GM12878 (cell line): ENCODE measurements around the gene SRRD. TPM values are rescaled to one million over a fixed set of nuclear protein-coding genes. Genes with fewer than 3 reads are reported as not detected.

Experiments used
- ATAC-seq: fragments of 200-7000 bp; cut with Tn5 transposase; 3 replicates; pipeline ENCODE4 v1.9.1; 2020; ENCODE audit warnings: mild to moderate bottlenecking, moderate library complexity
- BruUV-seq: library from RNA; stranded (reverse); fragments of 400-500 nt; replicated peaks from 2 replicates; lab custom pipeline; 2021; lab: Mats Ljungman, UMichigan
- CTCF ChIA-PET: fragments of 300-600 bp; sonication (Branson Sonifier 250); formaldehyde crosslinking; extraction: SDS; loops from one replicate; lab custom pipeline; 2021; ENCODE audit warnings: inconsistent platforms; lab: Yijun Ruan, JAX
- POLR2A ChIA-PET: fragments of 350-600 bp; formaldehyde crosslinking; extraction: SDS; loops from one replicate; lab custom pipeline; 2021; ENCODE audit warnings: inconsistent platforms; lab: Charles Lee
- RAD21 ChIA-PET: fragments of 300-600 bp; sonication (Branson Sonifier 250); formaldehyde crosslinking; loops from one replicate; lab custom pipeline; 2023; ENCODE audit warnings: antibody characterized with exemption; ENCODE audit not compliant: unreplicated experiment; lab: Charles Lee
- SMC1A ChIA-PET: fragments of 300-600 bp; sonication (Branson Sonifier 250); formaldehyde crosslinking; loops from one replicate; lab custom pipeline; 2023; ENCODE audit not compliant: unreplicated experiment, uncharacterized antibody; lab: Charles Lee
- DNase-seq: peaks from one replicate; pipeline ENCODE4 v3.0.0-alpha.2; 2011; ENCODE audit warnings: low read depth, low spot score
- FAIRE-seq: peaks from 3 replicates; lab custom pipeline; 2011; peaks lifted over from hg19 to GRCh38; lab: Jason Lieb, UNC
- H2AFZ ChIP-seq: 2 replicates; pipeline ENCODE4 v1.6.0; 2011; ENCODE audit warnings: low read depth, low read length, control low read depth; ENCODE audit not compliant: control insufficient read depth
- H3K27ac ChIP-seq: 2 replicates; pipeline ENCODE4 v1.5.1; 2011; ENCODE audit warnings: control low read depth; ENCODE audit not compliant: control insufficient read depth, insufficient read depth
- H3K27me3 ChIP-seq, 2 experiments: replicated peaks in 1 of 2; 2 replicates each; pipeline versions ENCODE4 v1.6.0 to v1.6.1; 2011; ENCODE audit warnings: low read length in 1 of 2; ENCODE audit not compliant: control insufficient read depth in 2 of 2, insufficient read depth in 2 of 2
- H3K36me3 ChIP-seq, 2 experiments: 2 replicates each; pipeline ENCODE4 v1.5.1; 2011; ENCODE audit warnings: low read length in 1 of 2; ENCODE audit not compliant: control insufficient read depth in 2 of 2, insufficient read depth in 2 of 2
- H3K4me1 ChIP-seq: 2 replicates; pipeline ENCODE4 v1.6.1; 2011; ENCODE audit warnings: mild to moderate bottlenecking, low read length, moderate library complexity, mixed read lengths; ENCODE audit not compliant: control insufficient read depth, insufficient read depth
- H3K4me2 ChIP-seq: 2 replicates; pipeline ENCODE4 v1.6.0; 2011; ENCODE audit warnings: control low read depth; ENCODE audit not compliant: control insufficient read depth, insufficient read depth
- H3K4me3 ChIP-seq: fragments of 200-600 bp; sonication (generic); 2 replicates; pipeline ENCODE4 v1.5.1; 2016
- H3K79me2 ChIP-seq: 2 replicates; pipeline ENCODE4 v1.6.0; 2011; ENCODE audit warnings: low read length; ENCODE audit not compliant: control insufficient read depth, insufficient read depth
- H3K9ac ChIP-seq: 2 replicates; pipeline ENCODE4 v1.8.0; 2011; ENCODE audit warnings: low read length, control low read depth, mixed read lengths; ENCODE audit not compliant: control insufficient read depth, insufficient read depth
- H3K9me3 ChIP-seq: replicated peaks from 3 replicates; pipeline ENCODE4 v1.5.1; 2011; ENCODE audit warnings: mild to moderate bottlenecking, low read length; ENCODE audit not compliant: control insufficient read depth, insufficient read depth
- H4K20me1 ChIP-seq: 2 replicates; pipeline ENCODE4 v1.6.0; 2011; ENCODE audit not compliant: control insufficient read depth, insufficient read depth
- BRCA1 ChIP-seq: IDR thresholded peaks from 2 replicates; pipeline ENCODE4 v1.6.1; 2011; ENCODE audit warnings: low read depth, low read length, improper control_type of control experiment
- MXI1 ChIP-seq: fragments of 150-350 bp; IDR thresholded peaks from 2 replicates; pipeline ENCODE4 v1.6.1; 2011; ENCODE audit warnings: low read depth, mild to moderate bottlenecking, inconsistent platforms, low read length, improper control_type of control experiment
- NFIC ChIP-seq: IDR thresholded peaks from 2 replicates; pipeline ENCODE4 v1.6.1; 2012; ENCODE audit warnings: low read depth, mild to moderate bottlenecking, inconsistent platforms, low read length, moderate library complexity
- NFYA ChIP-seq: IDR thresholded peaks from 2 replicates; pipeline ENCODE4 v1.6.1; 2011; ENCODE audit warnings: low read depth, mild to moderate bottlenecking, low read length, improper control_type of control experiment, borderline replicate concordance
- RB1 ChIP-seq: fragments of 450-650 bp; formaldehyde crosslinking; IDR thresholded peaks from 2 replicates; pipeline ENCODE4 v1.6.1; 2017; ENCODE audit warnings: mild to moderate bottlenecking, borderline replicate concordance
- RELA ChIP-seq: fragments of 450-650 bp; IDR thresholded peaks from 2 replicates; pipeline ENCODE4 v1.8.0; 2014; ENCODE audit warnings: borderline replicate concordance; ENCODE audit not compliant: partially characterized antibody
- RUNX3 ChIP-seq: IDR thresholded peaks from 2 replicates; pipeline ENCODE4 v1.6.1; 2012; ENCODE audit warnings: low read length, inconsistent platforms
- SIX5 ChIP-seq: IDR thresholded peaks from 2 replicates; pipeline ENCODE4 v1.6.1; 2011; ENCODE audit warnings: mild to moderate bottlenecking, low read depth, low read length, moderate library complexity; ENCODE audit not compliant: severe bottlenecking
- SMC3 ChIP-seq: IDR thresholded peaks from 2 replicates; pipeline ENCODE4 v1.6.1; 2011; ENCODE audit warnings: low read length, improper control_type of control experiment, borderline replicate concordance
- TCF3 ChIP-seq: IDR thresholded peaks from 2 replicates; pipeline ENCODE4 v1.6.1; 2012; ENCODE audit warnings: low read depth, mild to moderate bottlenecking, low read length, borderline replicate concordance; ENCODE audit not compliant: insufficient read depth
- WGBS: methylation state at CpG from one replicate; pipeline ENCODE4 v1.1.6; 2016; ENCODE audit warnings: low lambda C conversion rate; ENCODE audit not compliant: insufficient replicate concordance, insufficient coverage; ENCODE audit errors: missing lambda C conversion rate; 5-methylcytosine and 5-hydroxymethylcytosine counted together
- in situ Hi-C: fragments of 300-500 bp; cut with MboI; formaldehyde crosslinking; loops from 9 replicates; pipeline ENCODE4 v1.14.3; 2018; ENCODE audit warnings: mixed read lengths
- intact Hi-C: fragments of 100-400 bp; cut with micrococcal nuclease; formaldehyde crosslinking; loops from one replicate; pipeline ENCODE4 v1.14.2; 2022; ENCODE audit not compliant: unreplicated experiment
- polyA plus RNA-seq, 11 experiments: library from polyadenylated mRNA; depleted of rRNA in 4 of 11; unstranded in 6 of 11; stranded (reverse) in 5 of 11; fragments of >200 nt; fragmentation: Nextera tagmentation in 4 of 11; fragmentation: Illumina TruSeq in 1 of 11; extraction: Ambion mirVana in 4 of 11; extraction: Trizol in 1 of 11; gene quantifications; 1 replicate in 1 of 11; 2 replicates in 10 of 11; pipeline versions ENCODE4 v1.2.1 to v1.2.3, GENCODE V29; 2011 to 2016; ENCODE audit warnings: inconsistent platforms in 2 of 11, missing spikeins in 2 of 11, low read depth in 1 of 11
- total RNA-seq, 4 experiments: library from RNA; depleted of rRNA in 3 of 4; stranded (reverse); fragments of >200 nt in 3 of 4; fragmentation: Illumina TruSeq in 1 of 4; extraction: Trizol in 1 of 4; gene quantifications; 2 replicates each; pipeline versions ENCODE4 v1.2.1 to v1.2.3, GENCODE V29; 2013 to 2021
- TF ChIP-seq, protein P1 (sequence below): IDR thresholded peaks from 2 replicates; pipeline ENCODE4 v1.6.1; 2011; ENCODE audit warnings: low read depth, mild to moderate bottlenecking, low read length, moderate library complexity, borderline replicate concordance; ENCODE audit errors: extremely low read depth
- TF ChIP-seq, protein P2 (sequence below): fragments of 450-650 bp; IDR thresholded peaks from 2 replicates; pipeline ENCODE4 v1.6.1; 2017; ENCODE audit warnings: mild to moderate bottlenecking, moderate library complexity
- TF ChIP-seq, protein P3 (sequence below): IDR thresholded peaks from 2 replicates; pipeline ENCODE4 v1.6.1; 2011; ENCODE audit warnings: mild to moderate bottlenecking, low read depth, low read length, moderate library complexity; ENCODE audit not compliant: insufficient replicate concordance
- TF ChIP-seq, protein P4 (sequence below): fragments of 450-650 bp; IDR thresholded peaks from 2 replicates; pipeline ENCODE4 v1.6.1; 2017; ENCODE audit warnings: low read depth, mild to moderate bottlenecking, moderate library complexity

SRRD gene
- total and polyA plus RNA-seq, 10 of the 15 experiments (the other 5 are each of a cell fraction or from before 2014, with no cell fraction given) = 4.1 to 50.6 (median 27.5) TPM

DNA sequence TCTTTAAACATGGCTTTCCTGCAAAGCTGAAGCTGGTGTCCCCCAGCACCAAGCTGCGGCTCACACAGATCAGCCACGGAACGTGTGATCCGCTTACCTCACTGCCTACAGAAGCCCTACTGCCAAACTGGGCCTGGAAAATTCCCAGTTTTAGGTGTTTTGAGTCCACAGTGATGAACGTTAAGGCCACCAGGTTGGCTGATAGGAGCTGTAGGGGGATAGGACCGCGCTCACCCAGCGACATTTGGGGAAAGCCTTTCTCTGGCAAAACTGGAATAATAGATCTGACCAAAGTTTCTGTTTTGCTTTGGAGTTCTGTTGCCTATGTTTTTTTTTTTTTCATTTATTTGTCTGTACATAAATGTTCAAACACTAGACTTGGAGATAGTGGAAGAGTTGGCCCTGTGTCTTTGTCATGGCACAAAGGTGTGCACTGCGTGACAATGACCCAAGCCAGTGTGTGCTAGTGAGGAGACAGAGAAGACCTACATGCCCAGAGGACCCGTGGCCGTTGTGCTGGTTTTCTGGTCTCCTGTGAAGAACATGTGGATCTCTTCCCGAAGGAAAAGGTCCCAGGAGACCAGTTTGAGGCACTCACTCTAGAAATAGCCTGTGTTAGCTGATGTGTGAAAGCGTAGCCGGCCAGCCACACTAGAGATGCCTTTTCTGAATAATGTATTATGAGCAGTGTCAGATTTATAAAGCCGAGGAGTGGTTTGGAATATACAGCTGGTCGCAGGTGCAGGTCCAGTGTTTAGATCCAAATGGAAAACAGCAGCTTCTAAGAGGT lies 39.6 kb upstream of the SRRD start (continued):
- TF ChIP-seq RB1 (no peak), NFYA (no peak), SMC3 (no peak), MXI1 (no peak)
- TF ChIP-seq, protein P1, sequence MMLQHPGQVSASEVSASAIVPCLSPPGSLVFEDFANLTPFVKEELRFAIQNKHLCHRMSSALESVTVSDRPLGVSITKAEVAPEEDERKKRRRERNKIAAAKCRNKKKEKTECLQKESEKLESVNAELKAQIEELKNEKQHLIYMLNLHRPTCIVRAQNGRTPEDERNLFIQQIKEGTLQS = no peak
- TF ChIP-seq, all 136 proteins: peak for 0

DNA sequence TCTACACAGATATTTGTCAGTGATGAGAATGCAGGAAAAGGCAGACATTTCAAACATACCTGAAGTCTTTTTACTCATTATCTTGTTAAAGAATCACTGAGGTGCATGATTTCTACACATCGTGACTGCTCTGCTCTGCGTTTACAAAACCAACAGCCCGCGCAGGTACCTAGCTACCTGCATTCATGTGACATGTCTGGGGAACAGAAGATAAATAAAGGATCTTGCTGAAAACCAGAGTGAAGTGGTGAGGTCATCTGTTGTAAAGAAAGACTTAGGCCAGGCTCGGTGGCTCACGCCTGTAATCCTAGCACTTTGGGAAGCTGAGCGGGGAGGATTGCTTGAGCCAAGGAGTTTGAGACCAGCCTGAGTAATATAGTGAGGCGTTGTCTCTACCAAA lies 38.9 kb upstream of the SRRD start:
- no peaks in the 10 kb centered on the region for H3K4me1 ChIP-seq
- POLR2A ChIA-PET = no interaction called here
- in situ Hi-C loops = no loop called here
- no peak overlapping the region for H3K4me3 ChIP-seq
- DNase-seq = no peak
- no peak overlapping the region for H3K4me2 ChIP-seq
- H3K9me3 ChIP-seq = no peaks in the 10 kb centered on the region
- RAD21 ChIA-PET = no interaction called here
- no peak for FAIRE-seq
- no peaks in the 10 kb centered on the region for H3K27me3 ChIP-seq
- ATAC-seq = no peak
- intact Hi-C loops = no loop called here
- SMC1A ChIA-PET = no interaction called here
- CTCF ChIA-PET = interaction anchor here (1.3 to 1.6 kb wide), 2 partner anchors 10 to 14 kb away, joined by 4 to 5 read pairs; no protein-coding TSS in a partner anchor
- no peaks in the 10 kb centered on the region for H4K20me1 ChIP-seq
- BruUV-seq = no TSS peak
- H3K79me2 ChIP-seq = peaks cover 1% of the 10 kb centered on the region
- H3K36me3 ChIP-seq = peaks cover 3 to 7% of the 10 kb centered on the region in 2 experiments; a peak in 3 of 4 replicates
- H2AFZ ChIP-seq = no peak overlapping the region
- 94% methylated on average over 8 of the region's 8 CpGs for WGBS
- H3K9ac ChIP-seq = no peak overlapping the region
- H3K27ac ChIP-seq = no peak overlapping the region
- no peak for TF ChIP-seq RUNX3
- TF ChIP-seq BRCA1 = no peak
- TF ChIP-seq SIX5 = no peak
- TF ChIP-seq, protein P2, sequence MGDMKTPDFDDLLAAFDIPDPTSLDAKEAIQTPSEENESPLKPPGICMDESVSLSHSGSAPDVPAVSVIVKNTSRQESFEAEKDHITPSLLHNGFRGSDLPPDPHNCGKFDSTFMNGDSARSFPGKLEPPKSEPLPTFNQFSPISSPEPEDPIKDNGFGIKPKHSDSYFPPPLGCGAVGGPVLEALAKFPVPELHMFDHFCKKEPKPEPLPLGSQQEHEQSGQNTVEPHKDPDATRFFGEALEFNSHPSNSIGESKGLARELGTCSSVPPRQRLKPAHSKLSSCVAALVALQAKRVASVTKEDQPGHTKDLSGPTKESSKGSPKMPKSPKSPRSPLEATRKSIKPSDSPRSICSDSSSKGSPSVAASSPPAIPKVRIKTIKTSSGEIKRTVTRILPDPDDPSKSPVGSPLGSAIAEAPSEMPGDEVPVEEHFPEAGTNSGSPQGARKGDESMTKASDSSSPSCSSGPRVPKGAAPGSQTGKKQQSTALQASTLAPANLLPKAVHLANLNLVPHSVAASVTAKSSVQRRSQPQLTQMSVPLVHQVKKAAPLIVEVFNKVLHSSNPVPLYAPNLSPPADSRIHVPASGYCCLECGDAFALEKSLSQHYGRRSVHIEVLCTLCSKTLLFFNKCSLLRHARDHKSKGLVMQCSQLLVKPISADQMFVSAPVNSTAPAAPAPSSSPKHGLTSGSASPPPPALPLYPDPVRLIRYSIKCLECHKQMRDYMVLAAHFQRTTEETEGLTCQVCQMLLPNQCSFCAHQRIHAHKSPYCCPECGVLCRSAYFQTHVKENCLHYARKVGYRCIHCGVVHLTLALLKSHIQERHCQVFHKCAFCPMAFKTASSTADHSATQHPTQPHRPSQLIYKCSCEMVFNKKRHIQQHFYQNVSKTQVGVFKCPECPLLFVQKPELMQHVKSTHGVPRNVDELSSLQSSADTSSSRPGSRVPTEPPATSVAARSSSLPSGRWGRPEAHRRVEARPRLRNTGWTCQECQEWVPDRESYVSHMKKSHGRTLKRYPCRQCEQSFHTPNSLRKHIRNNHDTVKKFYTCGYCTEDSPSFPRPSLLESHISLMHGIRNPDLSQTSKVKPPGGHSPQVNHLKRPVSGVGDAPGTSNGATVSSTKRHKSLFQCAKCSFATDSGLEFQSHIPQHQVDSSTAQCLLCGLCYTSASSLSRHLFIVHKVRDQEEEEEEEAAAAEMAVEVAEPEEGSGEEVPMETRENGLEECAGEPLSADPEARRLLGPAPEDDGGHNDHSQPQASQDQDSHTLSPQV = no peak
- no peak for TF ChIP-seq NFIC
- TF ChIP-seq TCF3 = no peak
- TF ChIP-seq, protein P3, sequence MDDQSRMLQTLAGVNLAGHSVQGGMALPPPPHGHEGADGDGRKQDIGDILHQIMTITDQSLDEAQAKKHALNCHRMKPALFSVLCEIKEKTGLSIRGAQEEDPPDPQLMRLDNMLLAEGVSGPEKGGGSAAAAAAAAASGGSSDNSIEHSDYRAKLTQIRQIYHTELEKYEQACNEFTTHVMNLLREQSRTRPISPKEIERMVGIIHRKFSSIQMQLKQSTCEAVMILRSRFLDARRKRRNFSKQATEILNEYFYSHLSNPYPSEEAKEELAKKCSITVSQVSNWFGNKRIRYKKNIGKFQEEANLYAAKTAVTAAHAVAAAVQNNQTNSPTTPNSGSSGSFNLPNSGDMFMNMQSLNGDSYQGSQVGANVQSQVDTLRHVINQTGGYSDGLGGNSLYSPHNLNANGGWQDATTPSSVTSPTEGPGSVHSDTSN = no peak
- TF ChIP-seq, protein P4, sequence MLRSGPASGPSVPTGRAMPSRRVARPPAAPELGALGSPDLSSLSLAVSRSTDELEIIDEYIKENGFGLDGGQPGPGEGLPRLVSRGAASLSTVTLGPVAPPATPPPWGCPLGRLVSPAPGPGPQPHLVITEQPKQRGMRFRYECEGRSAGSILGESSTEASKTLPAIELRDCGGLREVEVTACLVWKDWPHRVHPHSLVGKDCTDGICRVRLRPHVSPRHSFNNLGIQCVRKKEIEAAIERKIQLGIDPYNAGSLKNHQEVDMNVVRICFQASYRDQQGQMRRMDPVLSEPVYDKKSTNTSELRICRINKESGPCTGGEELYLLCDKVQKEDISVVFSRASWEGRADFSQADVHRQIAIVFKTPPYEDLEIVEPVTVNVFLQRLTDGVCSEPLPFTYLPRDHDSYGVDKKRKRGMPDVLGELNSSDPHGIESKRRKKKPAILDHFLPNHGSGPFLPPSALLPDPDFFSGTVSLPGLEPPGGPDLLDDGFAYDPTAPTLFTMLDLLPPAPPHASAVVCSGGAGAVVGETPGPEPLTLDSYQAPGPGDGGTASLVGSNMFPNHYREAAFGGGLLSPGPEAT = no peak
- no peak for TF ChIP-seq RELA
